Esophagus (tissue), 2 donors: ENCODE measurements around the gene TRIM2. TPM values are rescaled to one million over a fixed set of nuclear protein-coding genes. Genes with fewer than 3 reads are reported as not detected.

Source experiments
- H3K27ac ChIP-seq, 2 donors: one replicate each; pipeline ENCODE4 v1.5.1; 2013; ENCODE audit warnings: low read depth in 2 of 2, mild to moderate bottlenecking in 2 of 2, inconsistent platforms in 1 of 2, low read length in 1 of 2, moderate library complexity in 1 of 2
- H3K27me3 ChIP-seq, 2 donors: one replicate each; pipeline ENCODE4 v1.6.1; 2013; ENCODE audit warnings: low read length in 2 of 2, control low read depth in 1 of 2, mild to moderate bottlenecking in 1 of 2; ENCODE audit not compliant: insufficient read depth in 2 of 2, control insufficient read depth in 1 of 2
- H3K36me3 ChIP-seq, 2 donors: one replicate each; pipeline ENCODE4 v1.6.1; 2013; ENCODE audit warnings: low read length in 1 of 2; ENCODE audit not compliant: control insufficient read depth in 2 of 2, insufficient read depth in 2 of 2
- H3K4me1 ChIP-seq, 2 donors: one replicate each; pipeline ENCODE4 v1.6.1; 2013; ENCODE audit warnings: low read length in 1 of 2; ENCODE audit not compliant: control insufficient read depth in 2 of 2, insufficient read depth in 2 of 2
- H3K4me3 ChIP-seq, 2 donors: one replicate each; pipeline ENCODE4 v1.5.1; 2013; ENCODE audit warnings: low read length in 2 of 2, mild to moderate bottlenecking in 2 of 2, low read depth in 1 of 2, moderate library complexity in 1 of 2
- H3K9me3 ChIP-seq, 2 donors: one replicate each; pipeline ENCODE4 v1.6.1; 2013; ENCODE audit warnings: mild to moderate bottlenecking in 2 of 2, low read depth in 1 of 2, low read length in 1 of 2, moderate library complexity in 1 of 2; ENCODE audit not compliant: control insufficient read depth in 2 of 2, insufficient read depth in 1 of 2
- WGBS, 2 donors: extraction: QIAGEN DNeasy Blood & Tissue Kit; methylation state at CpG; one replicate each; pipeline ENCODE4 v1.1.7; 2013; 5-methylcytosine and 5-hydroxymethylcytosine counted together
- polyA plus RNA-seq, 2 donors: library from polyadenylated mRNA; stranded (reverse); fragments of 200-250 nt; gene quantifications; one replicate each; pipeline ENCODE4 v1.2.3, GENCODE V29; 2013
- donor health status: healthy with polysubstance abuse.
- donor health status: Bipolar disorder and iron deficiency.

TRIM2 gene
- polyA plus RNA-seq, 2 donors: 4.0 to 8.8 TPM

DNA sequence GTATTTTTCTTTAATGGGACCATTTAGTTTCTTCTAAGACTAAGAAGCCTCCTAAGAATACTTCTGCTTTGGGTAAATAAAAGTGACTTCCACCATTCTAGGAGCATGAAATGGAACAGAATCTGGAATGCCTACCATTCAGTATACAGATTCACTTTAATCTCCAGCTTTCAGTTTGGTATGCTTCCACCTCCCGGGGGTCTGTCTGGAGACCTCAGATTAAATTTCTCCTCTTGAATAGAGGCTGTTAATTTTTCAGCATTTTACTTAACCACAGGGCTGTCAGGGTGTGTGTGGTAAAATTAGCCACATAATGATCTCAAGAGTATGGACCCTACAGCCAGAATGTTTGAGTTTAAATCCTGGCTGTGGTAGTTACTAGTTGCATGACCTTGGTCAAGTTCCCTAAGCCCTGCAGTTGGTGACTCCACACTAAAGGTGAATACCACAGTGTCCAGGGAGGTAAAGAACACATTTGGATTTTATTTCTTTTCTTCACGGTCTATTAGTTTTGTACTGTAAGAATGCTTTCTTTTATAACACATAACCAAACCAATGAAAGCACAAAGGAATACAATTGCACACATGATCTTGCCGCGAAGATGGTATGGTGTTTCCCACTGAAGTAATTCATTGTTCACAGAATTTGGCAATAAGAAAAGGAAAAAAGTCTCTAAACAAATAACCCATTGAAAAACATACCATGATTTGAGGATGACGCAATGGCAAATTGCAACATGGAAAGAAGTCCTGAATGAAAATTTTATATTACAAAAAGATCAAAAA is 37.3 kb upstream of the TRIM2 start:
- H3K27ac ChIP-seq: no peak overlapping the region

DNA sequence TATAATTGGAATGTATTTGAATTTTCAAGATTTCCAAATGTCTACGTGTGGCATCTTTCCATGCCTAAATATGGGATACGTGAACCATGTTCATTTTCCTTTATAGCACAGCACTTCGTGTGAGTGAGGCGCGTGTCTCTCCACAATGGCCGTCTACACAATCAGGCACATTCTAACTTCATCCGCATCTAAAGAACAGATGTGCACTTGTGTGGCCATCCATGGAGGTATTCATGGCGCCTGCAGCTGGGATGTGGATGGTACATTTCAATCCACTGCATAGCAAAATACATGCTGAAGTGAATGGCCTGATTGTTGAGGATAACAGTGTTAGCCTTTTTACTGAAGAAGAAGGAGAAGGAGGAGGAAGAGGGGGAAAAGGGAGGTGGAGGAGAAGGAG is 34.5 kb upstream of the TRIM2 start:
- Histone ChIP-seq H3K4me3 (no peak overlapping the region), H3K27ac (no peak overlapping the region), H3K36me3 (no peaks in the 10 kb centered on the region), H3K9me3 (no peaks in the 10 kb centered on the region), H3K27me3 (no peaks in the 10 kb centered on the region), H3K4me1 (no peaks in the 10 kb centered on the region)
- WGBS, 2 donors: 71 to 79% methylated on average over 8 of the region's 8 CpGs

More for the DNA sequence above, 37.3 kb upstream of the TRIM2 start:
- WGBS, 2 donors: 51 to 70% methylated on average over 5 of the region's 5 CpGs
- Histone ChIP-seq H3K4me3 (no peak overlapping the region), H3K27me3 (no peaks in the 10 kb centered on the region), H3K4me1 (no peaks in the 10 kb centered on the region), H3K9me3 (no peaks in the 10 kb centered on the region), H3K36me3 (no peaks in the 10 kb centered on the region)

GRCh38 chr4:153170407-153170806 is 33.8 kb upstream of the TRIM2 start:
- no peaks in the 10 kb centered on the region for H3K9me3 ChIP-seq
- no peak overlapping the region for H3K27ac ChIP-seq
- WGBS, 2 donors: 96% methylated on average over 2 of the region's 2 CpGs
- H3K4me1 ChIP-seq: no peaks in the 10 kb centered on the region
- no peak overlapping the region for H3K4me3 ChIP-seq
- no peaks in the 10 kb centered on the region for H3K27me3 ChIP-seq
- no peaks in the 10 kb centered on the region for H3K36me3 ChIP-seq

GRCh38 chr4:153174821-153175567 is 29.2 kb upstream of the TRIM2 start:
- 92 to 96% methylated on average over 22 of the region's 22 CpGs for WGBS, 2 donors
- Histone ChIP-seq H3K27ac (no peak overlapping the region), H3K4me1 (no peaks in the 10 kb centered on the region), H3K36me3 (no peaks in the 10 kb centered on the region), H3K9me3 (no peaks in the 10 kb centered on the region), H3K27me3 (no peaks in the 10 kb centered on the region), H3K4me3 (no peak overlapping the region)

DNA sequence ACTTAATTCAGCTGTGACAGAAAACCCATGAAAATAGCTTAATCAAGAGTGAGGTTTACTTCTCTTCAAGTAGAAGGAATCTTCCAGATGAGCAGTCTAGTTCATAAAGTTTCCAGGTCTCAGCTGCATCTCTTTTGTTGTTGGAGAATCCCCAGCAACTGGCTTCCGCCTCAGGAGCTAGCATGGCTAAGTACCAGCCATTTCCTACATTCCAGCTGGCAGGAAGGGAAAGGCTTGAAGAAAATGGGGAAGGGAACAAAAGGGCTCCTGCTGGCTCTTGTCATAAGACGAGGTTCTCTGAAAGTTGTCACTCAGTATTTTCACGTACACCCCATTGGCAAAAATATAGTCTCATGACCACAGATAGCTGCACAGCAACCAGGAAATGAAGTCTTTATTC is 27.3 kb upstream of the TRIM2 start:
- 65 to 73% methylated on average over 3 of the region's 3 CpGs for WGBS, 2 donors
- H3K4me3 ChIP-seq: no peak overlapping the region
- no peak overlapping the region for H3K27ac ChIP-seq
- H3K36me3 ChIP-seq: no peaks in the 10 kb centered on the region
- H3K4me1 ChIP-seq: peaks cover 0 to 3% of the 10 kb centered on the region in 2 donors
- H3K27me3 ChIP-seq: no peaks in the 10 kb centered on the region
- H3K9me3 ChIP-seq: no peaks in the 10 kb centered on the region

GRCh38 chr4:153177841-153178240 is 26.4 kb upstream of the TRIM2 start:
- 95% methylated on average over 7 of the region's 7 CpGs for WGBS, 2 donors
- no peak overlapping the region for H3K27ac ChIP-seq
- H3K4me1 ChIP-seq: peaks cover 0 to 3% of the 10 kb centered on the region in 2 donors
- H3K27me3 ChIP-seq: no peaks in the 10 kb centered on the region
- no peaks in the 10 kb centered on the region for H3K9me3 ChIP-seq
- no peaks in the 10 kb centered on the region for H3K36me3 ChIP-seq
- no peak overlapping the region for H3K4me3 ChIP-seq

GRCh38 chr4:153179100-153179499 is 25.1 kb upstream of the TRIM2 start:
- no peak overlapping the region for H3K4me3 ChIP-seq
- H3K27me3 ChIP-seq: no peaks in the 10 kb centered on the region
- H3K27ac ChIP-seq: no peak overlapping the region
- H3K4me1 ChIP-seq: peaks cover 0 to 3% of the 10 kb centered on the region in 2 donors
- H3K36me3 ChIP-seq: no peaks in the 10 kb centered on the region
- H3K9me3 ChIP-seq: no peaks in the 10 kb centered on the region

DNA sequence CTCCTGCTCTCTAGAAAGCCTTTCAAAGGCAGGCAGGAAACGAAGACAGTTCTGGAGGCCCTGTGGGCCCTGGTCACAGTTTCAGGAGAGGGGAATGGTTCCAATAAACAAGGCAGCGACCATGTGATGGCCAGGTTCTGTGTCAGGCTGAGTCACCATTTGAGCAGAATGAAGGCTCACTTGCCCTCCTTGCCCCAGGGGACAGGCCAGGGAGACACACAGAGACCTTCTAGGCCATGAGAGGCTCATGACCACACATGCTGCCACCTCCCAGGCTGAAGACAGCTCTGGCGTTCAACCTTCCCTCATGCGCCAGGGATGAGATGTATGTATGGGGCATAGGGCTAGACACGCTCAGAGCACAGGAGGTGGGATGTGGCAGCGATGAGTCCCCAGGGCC is 22.9 kb upstream of the TRIM2 start:
- H3K36me3 ChIP-seq: no peaks in the 10 kb centered on the region
- WGBS, 2 donors: 58 to 72% methylated on average over 6 of the region's 6 CpGs
- H3K4me3 ChIP-seq: no peak overlapping the region

DNA sequence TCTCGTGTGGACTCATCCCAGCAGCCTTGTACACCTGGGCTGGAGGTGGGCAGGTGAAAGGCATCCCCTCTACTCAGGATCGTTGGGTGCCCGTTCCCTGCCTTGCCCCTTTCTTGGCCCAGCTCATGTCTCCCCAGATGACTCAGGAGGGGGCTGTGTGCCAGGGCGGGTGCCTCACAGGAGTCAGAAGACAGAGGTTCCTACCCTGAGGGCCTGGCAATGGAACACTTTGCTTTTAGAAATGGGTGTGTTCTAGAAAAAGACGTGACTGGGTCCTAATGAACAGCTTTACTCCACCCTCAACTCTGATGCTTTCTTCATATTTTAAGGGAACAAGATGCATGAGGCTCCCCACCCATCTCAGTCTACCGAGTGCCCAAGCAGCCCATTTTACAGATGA is 22.5 kb upstream of the TRIM2 start:
- H3K4me3 ChIP-seq: no peak overlapping the region
- no peaks in the 10 kb centered on the region for H3K36me3 ChIP-seq
- H3K27ac ChIP-seq: peak overlapping the region in 1 of 2 donors; percentile 1
- H3K4me1 ChIP-seq: peaks cover 0 to 3% of the 10 kb centered on the region in 2 donors
- WGBS, 2 donors: 51 to 61% methylated on average over 6 of the region's 6 CpGs
- no peaks in the 10 kb centered on the region for H3K27me3 ChIP-seq
- H3K9me3 ChIP-seq: no peaks in the 10 kb centered on the region

More for the DNA sequence above, 22.9 kb upstream of the TRIM2 start:
- Histone ChIP-seq H3K27ac (peak overlapping the region in 1 of 2 donors; percentile 1), H3K9me3 (no peaks in the 10 kb centered on the region), H3K4me1 (peaks cover 0 to 3% of the 10 kb centered on the region in 2 donors), H3K27me3 (no peaks in the 10 kb centered on the region)
